ENCODE results near the gene CEACAM16.

DNA sequence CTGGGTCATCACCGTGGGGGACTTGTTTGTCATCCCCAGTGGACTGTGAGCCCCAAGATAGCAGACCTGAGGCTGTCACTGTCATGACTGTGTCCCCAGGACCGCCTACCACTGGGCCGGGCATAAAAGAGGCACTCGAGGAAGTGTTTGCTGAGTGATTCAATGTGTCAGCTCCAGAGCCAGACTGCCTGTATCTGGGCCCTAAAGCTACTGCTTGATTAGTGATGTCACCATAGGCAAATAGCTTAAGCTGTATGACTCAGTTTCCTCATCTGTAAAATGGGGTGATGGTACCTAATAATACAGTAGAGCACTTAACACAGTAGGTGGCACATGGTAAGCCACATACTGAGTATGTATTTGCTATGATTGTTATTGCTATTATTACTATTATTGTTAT, 38.9 kb upstream of the CEACAM16 start:
- TF ChIP-seq CTCF (IDR thresholded peaks at IDR 0.05; ENCODE audit: low read depth, low read length, poor library complexity, severe bottlenecking): no peak
- TF ChIP-seq EZH2phosphoT487 (IDR thresholded peaks at IDR 0.05; ENCODE audit: borderline replicate concordance, low read length): no peak
